Astrocyte (in vitro differentiated cells and primary cell): ENCODE measurements around the gene CEP95. TPM values are rescaled to one million over a fixed set of nuclear protein-coding genes. Genes with fewer than 3 reads are reported as not detected.
A peak's percentile ranks its signal among the peaks of the same experiment; 100 is the strongest.

Source experiments
- DNase-seq: peaks from one replicate; pipeline ENCODE4 v3.0.0-alpha.2; 2010; ENCODE audit warnings: low read depth
- FAIRE-seq: peaks from 2 replicates; lab custom pipeline; 2011; peaks lifted over from hg19 to GRCh38; lab: Jason Lieb, UNC
- H2AFZ ChIP-seq: 2 replicates; pipeline ENCODE4 v1.6.0; 2012; ENCODE audit warnings: low read depth, low read length, inconsistent platforms
- H3K27ac ChIP-seq: 2 replicates; pipeline ENCODE4 v1.5.1; 2011; ENCODE audit warnings: low read depth, low read length, inconsistent platforms
- H3K27me3 ChIP-seq: 2 replicates; pipeline ENCODE4 v1.6.0; 2011; ENCODE audit warnings: low read length, inconsistent platforms; ENCODE audit not compliant: insufficient read depth
- H3K36me3 ChIP-seq: 2 replicates; pipeline ENCODE4 v1.5.1; 2011; ENCODE audit warnings: low read length, inconsistent platforms; ENCODE audit not compliant: insufficient read depth
- H3K4me1 ChIP-seq: 2 replicates; pipeline ENCODE4 v1.5.1; 2011; ENCODE audit warnings: low read length, inconsistent platforms; ENCODE audit not compliant: insufficient read depth
- H3K4me2 ChIP-seq: 2 replicates; pipeline ENCODE4 v1.6.0; 2012; ENCODE audit warnings: low read length, inconsistent platforms
- H3K4me3 ChIP-seq: 2 replicates; pipeline ENCODE4 v1.5.1; 2011; ENCODE audit warnings: low read depth, mild to moderate bottlenecking, low read length, inconsistent platforms; ENCODE audit not compliant: insufficient read depth
- H3K79me2 ChIP-seq: 2 replicates; pipeline ENCODE4 v1.6.0; 2012; ENCODE audit warnings: mild to moderate bottlenecking, low read length, inconsistent platforms; ENCODE audit not compliant: insufficient read depth
- H3K9ac ChIP-seq: 2 replicates; pipeline ENCODE4 v1.6.0; 2012; ENCODE audit warnings: mild to moderate bottlenecking, low read length, inconsistent platforms
- H3K9me3 ChIP-seq: 2 replicates; pipeline ENCODE4 v1.5.1; 2012; ENCODE audit warnings: low read depth, mild to moderate bottlenecking, low read length, inconsistent platforms; ENCODE audit not compliant: insufficient read depth
- H4K20me1 ChIP-seq: 2 replicates; pipeline ENCODE4 v1.6.0; 2012; ENCODE audit warnings: low read length, inconsistent platforms; ENCODE audit not compliant: insufficient read depth
- H3K27ac Mint-ChIP-seq: one replicate; pipeline ENCODE4 v1.8.0; 2021; ENCODE audit warnings: mild to moderate bottlenecking, mixed read lengths; ENCODE audit not compliant: unreplicated experiment
- H3K27me3 Mint-ChIP-seq: one replicate; pipeline ENCODE4 v1.8.0; 2021; ENCODE audit warnings: low read depth, mixed read lengths; ENCODE audit not compliant: unreplicated experiment
- H3K36me3 Mint-ChIP-seq: one replicate; pipeline ENCODE4 v1.8.0; 2021; ENCODE audit warnings: low read depth, mixed read lengths; ENCODE audit not compliant: unreplicated experiment
- H3K4me1 Mint-ChIP-seq: one replicate; pipeline ENCODE4 v1.8.0; 2021; ENCODE audit warnings: low read depth, mixed read lengths; ENCODE audit not compliant: unreplicated experiment
- H3K4me3 Mint-ChIP-seq: one replicate; pipeline ENCODE4 v1.8.0; 2021; ENCODE audit warnings: mild to moderate bottlenecking, moderate library complexity, mixed read lengths; ENCODE audit not compliant: unreplicated experiment
- H3K9me3 Mint-ChIP-seq: one replicate; pipeline ENCODE4 v1.8.0; 2021; ENCODE audit warnings: mild to moderate bottlenecking, mixed read lengths; ENCODE audit not compliant: unreplicated experiment
- CTCF ChIP-seq: IDR thresholded peaks from 2 replicates; pipeline ENCODE4 v1.5.1; 2011; ENCODE audit warnings: low read depth, mild to moderate bottlenecking, inconsistent platforms, low read length, moderate library complexity; ENCODE audit not compliant: insufficient read depth
- EZH2 ChIP-seq: IDR thresholded peaks from 2 replicates; pipeline ENCODE4 v1.6.1; 2012; ENCODE audit warnings: mild to moderate bottlenecking, low read length, inconsistent platforms; ENCODE audit not compliant: insufficient read depth
- total RNA-seq: library from RNA; stranded (reverse); gene quantifications from 2 replicates; pipeline ENCODE4 v1.2.1, GENCODE V29; 2021

CEP95 gene
- total RNA-seq, 1 donor from 2014 or later: 35.2 TPM

DNA sequence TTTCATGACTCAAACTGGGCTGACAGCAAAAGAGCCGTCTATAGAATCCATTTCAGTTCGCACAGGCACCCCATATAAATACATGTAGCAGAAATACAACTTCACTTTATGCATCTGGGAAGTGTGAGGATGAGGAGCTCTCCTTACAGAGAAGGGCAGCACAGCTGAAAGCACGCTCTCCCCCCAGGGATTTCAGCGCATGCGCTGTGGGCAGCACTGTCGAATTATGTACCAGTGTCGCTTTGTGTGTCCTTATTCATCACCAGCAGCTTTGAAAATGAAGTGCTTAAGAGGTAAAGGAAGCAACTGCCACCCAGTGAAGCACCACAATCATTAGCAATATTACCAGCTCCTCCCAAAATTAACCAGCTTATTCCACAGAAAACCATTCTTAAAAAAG, 39.9 kb downstream of the CEP95 start:
- H3K27me3 ChIP-seq: no peaks in the 10 kb centered on the region
- no peak overlapping the region for H3K9ac ChIP-seq
- DNase-seq (no peak), FAIRE-seq (no peak)
- peaks cover 23% of the 10 kb centered on the region for H4K20me1 ChIP-seq
- H3K9me3 ChIP-seq: no peaks in the 10 kb centered on the region
- peak overlapping the region; percentile 35 for H3K27ac Mint-ChIP-seq
- H3K9me3 Mint-ChIP-seq: no peaks in the 10 kb centered on the region
- peaks cover 14% of the 10 kb centered on the region for H3K36me3 Mint-ChIP-seq
- no peak overlapping the region for H3K4me2 ChIP-seq
- peaks cover 28% of the 10 kb centered on the region for H3K79me2 ChIP-seq
- H3K27ac ChIP-seq: no peak overlapping the region
- H3K4me3 Mint-ChIP-seq: no peak overlapping the region
- H3K4me1 ChIP-seq: no peaks in the 10 kb centered on the region
- H3K36me3 ChIP-seq: peaks cover 73% of the 10 kb centered on the region
- H3K27me3 Mint-ChIP-seq: no peaks in the 10 kb centered on the region
- no peak overlapping the region for H2AFZ ChIP-seq
- no peak overlapping the region for H3K4me3 ChIP-seq
- H3K4me1 Mint-ChIP-seq: peaks cover 18% of the 10 kb centered on the region
- TF ChIP-seq EZH2 (no peak), CTCF (no peak)

DNA sequence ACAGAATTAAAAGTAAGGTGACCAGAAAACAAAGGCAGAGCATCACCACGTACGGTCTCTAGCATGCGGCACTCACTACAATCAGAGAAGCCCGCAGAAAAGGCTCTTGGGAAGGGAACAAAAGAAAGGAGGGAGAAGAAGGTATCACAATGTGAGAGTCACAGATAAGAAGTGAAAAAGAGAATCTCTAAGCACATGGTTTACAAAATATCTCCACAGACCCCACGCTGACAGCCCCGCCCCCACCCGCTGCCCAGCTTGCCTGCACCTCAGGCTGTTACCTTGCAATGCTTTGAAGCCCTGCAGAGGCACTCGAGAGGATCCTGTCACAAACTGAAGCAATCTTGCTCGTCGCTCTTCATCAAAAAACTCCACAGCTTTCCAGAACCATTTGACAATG, 40.5 kb downstream of the CEP95 start:
- H3K79me2 ChIP-seq: peaks cover 34% of the 10 kb centered on the region
- H3K27me3 Mint-ChIP-seq: no peaks in the 10 kb centered on the region
- no peaks in the 10 kb centered on the region for H3K9me3 ChIP-seq
- peak overlapping the region; percentile 35 for H3K27ac Mint-ChIP-seq
- H3K9ac ChIP-seq: no peak overlapping the region
- H3K4me3 ChIP-seq: no peak overlapping the region
- H3K9me3 Mint-ChIP-seq: no peaks in the 10 kb centered on the region
- no peaks in the 10 kb centered on the region for H3K27me3 ChIP-seq
- no peak overlapping the region for H3K27ac ChIP-seq
- no peak overlapping the region for H2AFZ ChIP-seq
- TF ChIP-seq EZH2: no peak
- TF ChIP-seq CTCF: no peak
- no peaks in the 10 kb centered on the region for H3K4me1 ChIP-seq
- H3K36me3 Mint-ChIP-seq: peaks cover 14% of the 10 kb centered on the region
- FAIRE-seq (no peak), DNase-seq (no peak)
- H3K4me3 Mint-ChIP-seq: no peak overlapping the region
- H3K4me1 Mint-ChIP-seq: peaks cover 17% of the 10 kb centered on the region
- H3K36me3 ChIP-seq: peaks cover 74% of the 10 kb centered on the region
- H3K4me2 ChIP-seq: no peak overlapping the region
- peaks cover 19% of the 10 kb centered on the region for H4K20me1 ChIP-seq

DNA sequence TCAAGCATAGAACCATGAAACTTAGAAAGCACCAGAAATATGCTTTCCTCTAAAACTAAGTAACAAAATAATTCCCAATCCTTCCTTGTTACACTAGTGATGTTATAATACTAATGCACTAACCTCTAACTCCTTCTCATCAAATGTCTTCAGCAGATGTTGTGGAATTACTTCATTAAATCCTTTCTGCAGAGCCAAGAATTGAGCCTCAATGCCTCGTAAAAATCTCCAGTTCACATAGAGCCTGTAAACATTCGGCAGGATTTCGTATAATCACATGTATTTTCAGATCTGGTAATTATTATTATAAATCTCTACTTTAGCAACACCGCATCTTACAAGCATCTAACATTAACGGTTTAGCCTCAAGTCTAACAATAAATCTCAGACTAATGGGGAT, 44.7 kb downstream of the CEP95 start:
- no peak overlapping the region for H3K4me3 Mint-ChIP-seq
- Histone ChIP-seq H2AFZ (no peak overlapping the region), H3K27ac (no peak overlapping the region), H3K4me2 (no peak overlapping the region), H3K9me3 (no peaks in the 10 kb centered on the region), H3K9ac (no peak overlapping the region), H3K27me3 (no peaks in the 10 kb centered on the region), H4K20me1 (peaks cover 26% of the 10 kb centered on the region), H3K79me2 (peaks cover 35% of the 10 kb centered on the region), H3K36me3 (peaks cover 82% of the 10 kb centered on the region), H3K4me1 (no peaks in the 10 kb centered on the region), H3K4me3 (no peak overlapping the region)
- H3K27me3 Mint-ChIP-seq: no peaks in the 10 kb centered on the region
- peaks cover 9% of the 10 kb centered on the region for H3K4me1 Mint-ChIP-seq
- H3K36me3 Mint-ChIP-seq: peaks cover 11% of the 10 kb centered on the region
- no peak for TF ChIP-seq CTCF
- TF ChIP-seq EZH2: no peak
- H3K27ac Mint-ChIP-seq: peak overlapping the region; percentile 38
- DNase-seq (no peak), FAIRE-seq (no peak)
- no peaks in the 10 kb centered on the region for H3K9me3 Mint-ChIP-seq
